Neural cell (in vitro differentiated cells): Measurements from ENCODE around the gene CHRDL2. TPM values are rescaled to one million over a fixed set of nuclear protein-coding genes. Genes with fewer than 3 reads are reported as not detected.

ENCODE experiments used
- H2AFZ ChIP-seq: fragments of 200-600, 300-800 bp; sonication (generic), shearing (Covaris generic); 2 replicates; pipeline ENCODE4 v1.6.0; 2014; ENCODE audit warnings: low read depth, mild to moderate bottlenecking, antibody characterized with exemption, low read length, moderate library complexity
- H3F3A ChIP-seq: fragments of 200-600 bp; shearing (Covaris generic); 2 replicates; pipeline ENCODE4 v1.6.1; 2016; ENCODE audit warnings: mild to moderate bottlenecking, moderate library complexity, mixed read lengths, antibody characterized with exemption, low read length; ENCODE audit not compliant: insufficient read depth, poor library complexity, severe bottlenecking
- H3K27ac ChIP-seq: fragments of 200-600, 300-800 bp; sonication (generic), shearing (Covaris generic); 2 replicates; pipeline ENCODE4 v1.5.1; 2014; ENCODE audit warnings: mild to moderate bottlenecking, low read length, moderate library complexity
- H3K27me3 ChIP-seq: fragments of 300-800, 200-600 bp; sonication (generic), shearing (Covaris generic); 2 replicates; pipeline ENCODE4 v1.6.0; 2014; ENCODE audit warnings: mild to moderate bottlenecking, low read depth, low read length, moderate library complexity; ENCODE audit not compliant: insufficient read depth
- H3K36me3 ChIP-seq: fragments of 300-800, 200-600 bp; sonication (generic), shearing (Covaris generic); 2 replicates; pipeline ENCODE4 v1.5.1; 2014; ENCODE audit warnings: mild to moderate bottlenecking, antibody characterized with exemption, low read length, moderate library complexity; ENCODE audit not compliant: insufficient read depth
- H3K4me2 ChIP-seq: fragments of 300-800, 200-600 bp; sonication (generic), shearing (Covaris generic); 2 replicates; pipeline ENCODE4 v1.6.0; 2014; ENCODE audit warnings: mild to moderate bottlenecking, low read length
- H3K4me3 ChIP-seq: fragments of 300-800, 200-600 bp; sonication (generic), shearing (Covaris generic); 2 replicates; pipeline ENCODE4 v1.5.1; 2014; ENCODE audit warnings: mild to moderate bottlenecking, low read length, moderate library complexity
- H3K79me2 ChIP-seq: fragments of 200-600 bp; shearing (Covaris generic); replicated peaks from 2 replicates; pipeline ENCODE4 v1.6.0; 2014; ENCODE audit warnings: mild to moderate bottlenecking, low read length, moderate library complexity; ENCODE audit not compliant: insufficient read depth
- H3K9ac ChIP-seq: fragments of 300-800, 200-600 bp; sonication (generic), shearing (Covaris generic); 2 replicates; pipeline ENCODE4 v1.6.1; 2016; ENCODE audit warnings: mild to moderate bottlenecking, low read length, mixed read lengths
- H3K9me2 ChIP-seq: fragments of 200-600 bp; shearing (Covaris generic); 2 replicates; pipeline ENCODE4 v1.6.1; 2016; ENCODE audit warnings: mild to moderate bottlenecking, low read length, mixed read lengths; ENCODE audit not compliant: insufficient read depth
- H3K9me3 ChIP-seq: fragments of 200-600, 300-800 bp; sonication (generic), shearing (Covaris generic); 2 replicates; pipeline ENCODE4 v1.6.1; 2016; ENCODE audit warnings: mild to moderate bottlenecking, mixed run types, low read length, moderate library complexity, mixed read lengths
- H4K20me1 ChIP-seq: fragments of 200-600 bp; shearing (Covaris generic); 2 replicates; pipeline ENCODE4 v1.6.1; 2016; ENCODE audit warnings: mild to moderate bottlenecking, mixed run types; ENCODE audit not compliant: insufficient read depth
- CTCF ChIP-seq: fragments of 450-650 bp; IDR thresholded peaks from 2 replicates; pipeline ENCODE4 v1.5.1; 2014; ENCODE audit warnings: antibody characterized with exemption, mild to moderate bottlenecking, moderate library complexity; ENCODE audit not compliant: poor library complexity, severe bottlenecking
- EP300 ChIP-seq: fragments of 450-650 bp; conservative IDR thresholded peaks from 2 replicates; pipeline ENCODE4 v1.6.1; 2014; ENCODE audit warnings: antibody characterized with exemption, mild to moderate bottlenecking, moderate library complexity; ENCODE audit not compliant: poor library complexity, severe bottlenecking
- EZH2 ChIP-seq: fragments of 200-600, 300-800 bp; shearing (Covaris generic), sonication (generic); IDR thresholded peaks from 2 replicates; pipeline ENCODE4 v1.6.1; 2014; ENCODE audit warnings: antibody characterized with exemption, low read length, borderline replicate concordance, mild to moderate bottlenecking; ENCODE audit not compliant: insufficient read depth, poor library complexity, severe bottlenecking
- MXI1 ChIP-seq: fragments of 450-650 bp; conservative IDR thresholded peaks from 2 replicates; pipeline ENCODE4 v1.6.1; 2014; ENCODE audit warnings: antibody characterized with exemption, mild to moderate bottlenecking; ENCODE audit not compliant: poor library complexity, severe bottlenecking
- POLR2AphosphoS5 ChIP-seq: IDR thresholded peaks from 2 replicates; pipeline ENCODE4 v1.6.1; 2012
- RAD21 ChIP-seq: fragments of 450-650 bp; conservative IDR thresholded peaks from 2 replicates; pipeline ENCODE4 v1.6.1; 2014; ENCODE audit warnings: antibody characterized with exemption, mild to moderate bottlenecking, moderate library complexity
- SMC3 ChIP-seq: fragments of 450-650 bp; conservative IDR thresholded peaks from 2 replicates; pipeline ENCODE4 v1.6.1; 2014; ENCODE audit warnings: antibody characterized with exemption, mild to moderate bottlenecking, moderate library complexity; ENCODE audit not compliant: poor library complexity
- TAF1 ChIP-seq: IDR thresholded peaks from 2 replicates; pipeline ENCODE4 v1.6.1; 2012; ENCODE audit warnings: low read depth
- polyA plus RNA-seq: library from polyadenylated mRNA; depleted of rRNA; stranded (reverse); fragments of >200 nt; gene quantifications from 2 replicates; pipeline ENCODE4 v1.2.3, GENCODE V29; 2014
- TF ChIP-seq, protein P1 (sequence below): IDR thresholded peaks from 2 replicates; pipeline ENCODE4 v1.6.1; 2012; ENCODE audit warnings: borderline replicate concordance

CHRDL2 gene
- polyA plus RNA-seq, 1 donor from 2014 or later: not detected

- no peak for TF ChIP-seq CTCF
- no peak for TF ChIP-seq EP300
- TF ChIP-seq POLR2AphosphoS5: no peak
- no peak for TF ChIP-seq SMC3
- TF ChIP-seq EZH2: no peak
- Histone ChIP-seq H3K9ac (no peak overlapping the region), H2AFZ (no peak overlapping the region)
These were observed 57.4 kb downstream of the CHRDL2 start for GRCh38 chr11:74673693-74674360.

DNA sequence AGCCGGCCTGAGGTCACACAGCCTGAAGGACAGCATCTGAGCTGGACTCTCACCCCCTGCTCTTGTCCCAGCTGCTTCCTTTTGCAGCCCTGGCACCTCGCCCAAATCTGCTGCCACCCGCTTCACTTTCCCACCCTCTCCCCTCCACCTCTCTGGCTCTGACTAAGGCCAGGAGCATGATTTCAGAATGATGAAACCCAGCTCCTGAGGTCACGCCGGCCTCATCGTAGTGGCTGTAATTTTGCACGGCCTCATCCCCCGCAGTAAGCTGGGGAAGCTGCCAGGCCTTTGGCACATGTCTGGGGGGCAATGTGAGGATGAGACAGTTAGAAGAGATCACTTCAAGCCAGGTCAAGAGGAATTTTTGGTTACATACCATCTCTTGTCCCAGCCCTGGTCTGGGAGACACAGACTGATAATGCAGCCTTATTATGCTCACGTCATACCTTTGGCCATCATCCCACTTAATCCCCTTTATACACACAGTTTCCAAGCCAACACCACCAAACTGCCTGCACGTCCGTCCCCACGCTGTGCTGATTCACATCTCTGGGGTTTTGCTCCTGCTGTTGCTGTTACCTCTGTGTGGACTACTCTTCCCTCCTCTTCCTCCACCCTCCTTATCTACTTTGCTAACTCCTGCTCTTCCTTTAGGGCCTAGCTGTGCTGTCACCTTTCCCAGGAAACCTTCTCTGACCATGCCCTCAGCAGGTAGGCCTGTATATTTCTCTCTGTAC is 58.1 kb downstream of the CHRDL2 start:
- Histone ChIP-seq H3K9ac (no peak overlapping the region), H2AFZ (no peak overlapping the region)

More at GRCh38 chr11:74673693-74674360, 57.4 kb downstream of the CHRDL2 start:
- H3K9me2 ChIP-seq: no peaks in the 10 kb centered on the region
- H3K27me3 ChIP-seq: no peaks in the 10 kb centered on the region
- no peaks in the 10 kb centered on the region for H3K36me3 ChIP-seq
- no peak overlapping the region for H3K27ac ChIP-seq
- no peak overlapping the region for H3K4me3 ChIP-seq
- H4K20me1 ChIP-seq: no peaks in the 10 kb centered on the region
- H3K4me2 ChIP-seq: no peak overlapping the region
- H3K9me3 ChIP-seq: no peaks in the 10 kb centered on the region
- no peaks in the 10 kb centered on the region for H3F3A ChIP-seq
- no peaks in the 10 kb centered on the region for H3K79me2 ChIP-seq

More for the DNA sequence above, 58.1 kb downstream of the CHRDL2 start:
- H3K9me3 ChIP-seq: no peaks in the 10 kb centered on the region
- H3K4me3 ChIP-seq: no peak overlapping the region
- no peaks in the 10 kb centered on the region for H3K79me2 ChIP-seq
- H3K27ac ChIP-seq: no peak overlapping the region
- no peaks in the 10 kb centered on the region for H3K9me2 ChIP-seq
- H4K20me1 ChIP-seq: no peaks in the 10 kb centered on the region
- no peaks in the 10 kb centered on the region for H3K36me3 ChIP-seq
- no peak overlapping the region for H3K4me2 ChIP-seq
- no peak for TF ChIP-seq MXI1
- TF ChIP-seq EP300: no peak
- TF ChIP-seq EZH2: no peak
- TF ChIP-seq SMC3: no peak
- no peak for TF ChIP-seq CTCF
- TF ChIP-seq, protein P1, sequence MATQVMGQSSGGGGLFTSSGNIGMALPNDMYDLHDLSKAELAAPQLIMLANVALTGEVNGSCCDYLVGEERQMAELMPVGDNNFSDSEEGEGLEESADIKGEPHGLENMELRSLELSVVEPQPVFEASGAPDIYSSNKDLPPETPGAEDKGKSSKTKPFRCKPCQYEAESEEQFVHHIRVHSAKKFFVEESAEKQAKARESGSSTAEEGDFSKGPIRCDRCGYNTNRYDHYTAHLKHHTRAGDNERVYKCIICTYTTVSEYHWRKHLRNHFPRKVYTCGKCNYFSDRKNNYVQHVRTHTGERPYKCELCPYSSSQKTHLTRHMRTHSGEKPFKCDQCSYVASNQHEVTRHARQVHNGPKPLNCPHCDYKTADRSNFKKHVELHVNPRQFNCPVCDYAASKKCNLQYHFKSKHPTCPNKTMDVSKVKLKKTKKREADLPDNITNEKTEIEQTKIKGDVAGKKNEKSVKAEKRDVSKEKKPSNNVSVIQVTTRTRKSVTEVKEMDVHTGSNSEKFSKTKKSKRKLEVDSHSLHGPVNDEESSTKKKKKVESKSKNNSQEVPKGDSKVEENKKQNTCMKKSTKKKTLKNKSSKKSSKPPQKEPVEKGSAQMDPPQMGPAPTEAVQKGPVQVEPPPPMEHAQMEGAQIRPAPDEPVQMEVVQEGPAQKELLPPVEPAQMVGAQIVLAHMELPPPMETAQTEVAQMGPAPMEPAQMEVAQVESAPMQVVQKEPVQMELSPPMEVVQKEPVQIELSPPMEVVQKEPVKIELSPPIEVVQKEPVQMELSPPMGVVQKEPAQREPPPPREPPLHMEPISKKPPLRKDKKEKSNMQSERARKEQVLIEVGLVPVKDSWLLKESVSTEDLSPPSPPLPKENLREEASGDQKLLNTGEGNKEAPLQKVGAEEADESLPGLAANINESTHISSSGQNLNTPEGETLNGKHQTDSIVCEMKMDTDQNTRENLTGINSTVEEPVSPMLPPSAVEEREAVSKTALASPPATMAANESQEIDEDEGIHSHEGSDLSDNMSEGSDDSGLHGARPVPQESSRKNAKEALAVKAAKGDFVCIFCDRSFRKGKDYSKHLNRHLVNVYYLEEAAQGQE: no peak
- TF ChIP-seq POLR2AphosphoS5: no peak
- TF ChIP-seq TAF1: no peak
- no peak for TF ChIP-seq RAD21
- H3K27me3 ChIP-seq: no peaks in the 10 kb centered on the region
- no peaks in the 10 kb centered on the region for H3F3A ChIP-seq
